SH-SY5Y (cell line): ENCODE results near the gene GLRA3.

Experiments used
- GATA2 ChIP-seq: IDR thresholded peaks from 2 replicates; pipeline ENCODE4 v1.6.1; 2011; ENCODE audit warnings: mild to moderate bottlenecking, low read depth, low read length
- GATA3 ChIP-seq: IDR thresholded peaks from 2 replicates; pipeline ENCODE4 v1.6.1; 2011; ENCODE audit warnings: low read depth, mild to moderate bottlenecking, low read length, moderate library complexity

DNA sequence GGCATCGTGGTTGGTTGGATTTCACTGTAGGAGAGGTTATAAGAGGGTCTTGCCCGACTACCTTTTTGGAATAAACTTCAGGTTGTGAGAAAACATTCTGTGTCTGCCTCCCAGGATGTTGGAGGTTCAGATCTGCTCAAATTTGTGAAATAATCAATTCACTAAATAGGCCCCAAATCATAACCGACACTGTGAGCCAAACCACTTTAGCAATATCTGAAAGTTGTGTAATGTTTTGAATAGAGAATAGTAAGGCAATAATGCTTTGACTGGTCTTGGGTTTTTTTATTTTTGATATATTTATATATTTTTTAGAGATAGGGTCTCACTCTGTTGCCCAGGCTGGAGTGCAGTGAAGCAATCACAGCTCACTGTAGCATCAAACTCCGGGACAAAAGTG is 131.2 kb downstream of the GLRA3 start:
- TF ChIP-seq GATA3 (no peak), GATA2 (no peak)
